GM18502 (cell line): ENCODE measurements around the gene ATXN7L3.

ENCODE experiments used
- ATAC-seq: cut with Tn5 transposase; IDR thresholded peaks from one replicate; pipeline ENCODE4 v1.9.1; 2021; ENCODE audit warnings: mild to moderate bottlenecking; ENCODE audit not compliant: unreplicated experiment, poor library complexity

ATXN7L3 gene

DNA sequence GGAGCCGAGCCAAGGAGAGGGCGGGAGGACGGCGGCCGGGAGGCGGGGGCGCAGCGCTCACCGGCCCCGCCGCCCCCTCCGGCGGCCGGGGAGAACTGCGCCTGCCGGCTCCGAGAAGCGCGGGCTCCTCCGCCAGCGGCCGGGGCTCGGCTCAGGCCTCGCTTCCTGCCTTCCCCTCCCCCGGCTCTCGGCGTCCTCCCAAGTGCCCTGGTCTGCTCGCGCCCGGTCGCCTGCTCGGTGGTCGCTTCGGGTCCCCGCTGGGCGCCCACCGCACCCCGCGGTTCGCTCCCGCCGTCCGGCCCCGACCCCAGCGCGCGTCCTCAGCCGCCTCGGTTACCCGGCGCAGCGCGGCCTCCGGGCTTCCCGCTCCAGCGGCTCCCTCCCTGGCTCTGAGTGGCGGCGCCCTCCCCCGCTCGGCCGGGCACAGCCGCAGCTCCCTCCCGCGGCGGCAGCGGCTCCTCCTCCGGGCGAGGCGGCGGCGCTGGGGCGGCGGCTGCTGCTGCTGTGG lies 19.5 kb upstream of the ATXN7L3 start:
- ATAC-seq, result peak; percentile 32

DNA sequence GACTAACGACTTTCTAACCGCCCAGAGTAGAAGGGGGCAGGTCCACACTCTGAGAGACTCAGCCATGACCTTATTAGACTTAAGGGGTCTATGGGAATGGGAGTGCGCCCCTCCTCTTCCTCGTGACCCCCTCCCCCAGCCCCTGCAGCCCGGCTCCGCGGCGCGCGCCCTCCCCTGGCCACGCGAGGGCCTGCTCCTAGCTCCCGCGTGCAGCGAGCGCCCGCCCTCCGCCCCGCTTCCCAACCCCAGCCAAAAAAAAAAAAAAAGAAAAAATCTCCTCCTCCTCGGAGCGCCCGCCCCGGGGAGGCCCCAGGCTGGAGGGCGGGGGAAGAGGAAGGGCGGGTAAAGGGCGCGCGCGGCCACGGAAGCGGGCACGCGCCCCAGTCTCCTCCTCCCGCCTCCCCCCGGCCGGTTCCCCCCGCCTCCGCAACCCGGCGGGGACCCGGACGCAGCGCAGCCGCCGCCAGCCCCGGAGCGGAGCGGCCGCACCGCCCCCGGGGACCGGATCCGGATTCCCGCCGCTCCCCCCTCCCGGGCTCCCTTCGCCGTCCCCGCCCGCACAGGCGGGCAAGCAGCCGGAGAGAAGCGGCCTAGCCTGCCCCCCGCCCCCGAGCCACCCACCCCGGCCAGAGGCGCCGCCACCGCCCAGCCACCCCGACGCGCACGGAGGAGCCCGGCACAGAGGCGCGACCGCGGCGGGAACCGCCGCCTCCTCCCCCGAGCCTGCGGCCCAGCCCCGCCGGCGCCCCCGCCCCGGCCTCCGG lies 18.8 kb upstream of the ATXN7L3 start:
- peak; percentile 37 for ATAC-seq

DNA sequence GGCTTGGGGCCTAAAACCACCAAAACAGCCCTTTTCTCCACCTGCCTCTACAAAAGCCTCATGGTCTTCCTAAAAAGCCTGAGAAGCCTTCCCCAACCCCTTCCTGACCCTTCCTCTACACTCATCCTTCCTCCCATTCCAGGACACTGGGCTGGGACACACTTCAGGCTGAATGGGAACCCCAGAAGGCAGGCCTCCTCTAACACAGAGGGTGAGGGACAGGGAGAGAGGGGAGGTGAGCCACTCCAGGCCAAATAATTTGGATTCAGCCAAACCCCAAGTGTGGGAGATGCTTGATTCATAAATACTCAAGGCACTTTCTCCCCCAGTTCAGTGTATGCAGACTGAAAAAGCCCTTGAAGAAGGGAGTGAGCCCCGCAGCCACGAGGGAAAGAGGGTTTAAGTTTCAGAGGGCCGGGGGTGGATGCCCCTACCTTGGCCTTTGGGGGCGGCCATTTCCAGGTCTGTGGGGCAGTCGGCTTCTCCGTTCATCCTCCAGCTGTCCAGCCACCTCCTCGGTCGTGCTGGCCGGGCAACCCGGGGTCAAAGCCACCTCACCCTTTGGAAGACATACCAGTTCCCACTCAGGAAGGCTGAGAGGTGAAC lies 18.2 kb upstream of the ATXN7L3 start:
- ATAC-seq, result no peak

DNA sequence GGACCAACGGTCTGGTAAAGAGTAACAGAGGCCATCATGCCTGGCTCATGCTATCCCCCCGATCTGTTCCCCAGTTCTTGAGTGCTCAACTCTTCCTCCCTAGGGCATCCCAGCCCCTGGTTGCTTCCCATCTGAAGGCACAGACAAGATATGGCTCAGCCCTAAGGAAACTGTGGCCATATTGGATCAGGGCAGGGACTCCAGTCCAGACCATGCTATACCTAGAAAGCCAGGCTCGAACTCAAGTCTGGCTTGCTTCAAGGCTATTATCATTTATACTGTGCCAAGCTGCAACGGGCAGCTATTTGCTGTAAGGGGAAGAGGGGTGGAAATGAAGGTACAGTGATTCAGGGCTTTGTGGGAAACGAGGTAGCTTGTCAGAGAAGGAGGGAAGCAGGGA lies 17.0 kb upstream of the ATXN7L3 start:
- no peak for ATAC-seq

DNA sequence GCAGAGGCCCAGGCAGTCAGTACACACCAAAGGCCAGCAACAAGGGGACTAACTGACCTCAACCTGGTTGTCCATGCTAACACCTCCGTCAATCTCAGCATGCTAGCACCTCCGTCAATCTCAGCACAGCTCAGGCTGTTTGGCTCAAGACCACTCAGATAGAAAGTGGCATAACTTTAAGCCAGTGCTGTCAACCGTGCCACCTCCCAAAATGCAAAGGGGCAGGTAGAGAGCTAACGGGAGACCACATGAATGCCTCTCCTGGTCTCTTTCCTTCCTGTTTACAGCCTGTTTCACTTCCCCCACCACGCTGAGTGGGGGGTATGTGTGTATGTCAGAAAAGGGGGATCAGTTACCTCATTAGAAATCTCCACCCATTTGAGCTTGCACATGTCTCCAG lies 16.5 kb upstream of the ATXN7L3 start:
- no peak for ATAC-seq

DNA sequence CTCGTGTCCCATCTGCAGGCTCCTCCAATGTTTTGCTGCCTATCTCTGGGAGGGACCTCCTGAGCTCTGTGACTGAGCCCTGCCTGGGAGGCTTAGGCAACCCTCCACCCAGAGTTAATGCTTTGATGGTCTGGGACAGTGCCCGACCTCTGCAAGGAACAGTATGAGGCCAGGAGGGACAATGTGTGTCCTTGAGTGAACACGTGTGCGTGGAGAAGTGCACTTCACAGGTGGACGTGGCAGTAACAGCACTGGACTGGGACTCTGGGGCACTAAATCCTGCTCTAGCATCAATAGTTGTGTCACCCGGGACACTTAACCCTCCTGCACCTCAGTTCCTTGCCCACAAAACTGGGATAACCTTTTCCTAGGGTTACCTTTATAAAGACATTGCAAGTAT lies 15.2 kb upstream of the ATXN7L3 start:
- no peak for ATAC-seq

DNA sequence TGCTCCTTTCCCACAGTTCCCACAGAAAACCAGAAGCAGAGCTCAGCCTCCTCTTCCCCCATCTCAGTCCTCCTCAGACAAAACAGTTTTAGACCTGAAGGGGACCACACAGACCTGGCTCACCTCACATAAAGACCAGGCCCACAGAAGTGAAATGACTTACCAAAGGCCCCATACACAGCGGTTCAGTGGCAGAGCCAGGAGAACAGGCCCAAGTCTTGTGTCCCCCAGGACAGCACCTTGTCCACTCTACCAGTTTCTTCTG lies 14.5 kb upstream of the ATXN7L3 start:
- no peak for ATAC-seq

DNA sequence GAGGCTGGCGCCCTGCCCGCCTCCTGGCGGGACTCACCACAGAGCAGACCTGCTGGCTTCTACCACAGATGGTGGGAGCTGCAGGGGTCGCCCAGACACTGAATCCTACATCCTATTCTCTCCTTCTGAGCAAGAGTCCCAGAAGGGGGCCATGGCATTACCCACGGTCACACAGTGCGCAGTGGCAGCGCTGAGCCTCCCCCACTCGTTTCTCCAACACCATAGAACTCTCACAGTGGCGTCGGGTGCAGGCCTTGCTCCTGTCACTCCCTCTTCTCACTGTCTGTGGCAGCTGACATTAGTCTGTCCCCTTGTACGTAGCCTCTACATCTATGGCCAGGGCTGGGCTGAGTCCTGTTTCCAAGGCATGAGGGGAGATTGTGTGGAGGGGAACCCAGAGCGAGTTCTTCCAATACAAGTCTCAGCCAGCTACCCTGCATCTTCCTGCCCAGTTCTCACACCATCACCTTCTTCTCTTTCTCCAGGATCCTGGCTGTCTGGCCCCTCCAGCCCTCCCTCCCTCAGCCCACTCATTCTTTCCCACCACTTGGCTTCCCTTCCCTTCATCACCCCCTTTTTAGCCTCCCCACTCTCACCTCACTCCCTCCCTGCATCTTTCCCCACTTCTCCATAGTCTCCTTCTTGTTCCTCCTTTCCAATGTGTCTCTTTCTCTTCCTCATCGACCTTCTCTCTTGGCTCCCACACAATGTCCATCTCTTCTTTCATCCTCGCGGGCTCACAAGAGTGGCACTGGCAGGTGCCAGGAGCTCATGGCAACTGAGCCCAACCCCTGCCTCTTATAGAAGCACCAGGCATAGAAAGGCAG lies 13.9 kb upstream of the ATXN7L3 start:
- ATAC-seq, result no peak

DNA sequence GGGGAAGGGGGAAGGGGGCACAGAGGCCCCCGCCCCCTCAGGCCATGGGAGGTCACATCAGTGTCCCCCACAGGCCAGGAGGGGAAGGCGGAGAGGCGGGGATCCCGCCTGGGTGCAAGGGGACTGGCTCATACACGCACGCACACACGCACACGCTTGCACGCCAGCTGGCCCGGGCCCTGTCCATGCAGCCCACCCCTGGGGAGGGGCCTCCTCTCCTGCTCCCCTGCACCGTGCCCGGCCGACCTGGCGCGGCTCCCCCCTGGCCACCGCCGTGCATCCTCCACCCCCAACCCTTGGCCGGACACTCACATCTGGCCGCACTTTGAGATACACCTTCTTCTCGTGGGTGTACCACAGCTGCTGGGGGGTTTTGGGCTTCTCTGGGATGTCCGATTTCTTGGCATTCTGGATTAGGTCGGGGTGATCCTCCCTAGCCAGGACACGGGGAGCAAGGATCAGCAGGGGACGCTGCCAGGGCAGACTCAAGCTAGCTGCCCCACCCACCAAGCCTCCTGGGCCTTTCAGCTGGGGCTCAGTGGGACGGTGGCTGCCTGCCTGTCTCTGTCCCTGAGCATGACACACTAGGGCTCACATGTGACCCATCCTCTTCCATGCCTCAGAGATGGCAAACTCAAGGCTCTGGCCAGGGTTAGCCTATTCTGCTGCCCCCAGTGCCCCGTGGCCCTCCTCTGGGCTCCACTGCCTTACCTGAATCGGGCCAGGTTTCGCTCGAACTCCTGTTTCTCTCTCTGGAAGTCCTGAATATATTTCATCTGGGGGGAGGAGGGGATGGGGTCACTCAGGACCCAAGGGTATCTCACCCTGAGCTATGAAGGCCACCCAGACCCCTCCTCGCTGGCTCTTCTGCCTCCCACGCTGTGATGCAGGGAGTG lies 13.1 kb upstream of the ATXN7L3 start:
- ATAC-seq, result no peak

DNA sequence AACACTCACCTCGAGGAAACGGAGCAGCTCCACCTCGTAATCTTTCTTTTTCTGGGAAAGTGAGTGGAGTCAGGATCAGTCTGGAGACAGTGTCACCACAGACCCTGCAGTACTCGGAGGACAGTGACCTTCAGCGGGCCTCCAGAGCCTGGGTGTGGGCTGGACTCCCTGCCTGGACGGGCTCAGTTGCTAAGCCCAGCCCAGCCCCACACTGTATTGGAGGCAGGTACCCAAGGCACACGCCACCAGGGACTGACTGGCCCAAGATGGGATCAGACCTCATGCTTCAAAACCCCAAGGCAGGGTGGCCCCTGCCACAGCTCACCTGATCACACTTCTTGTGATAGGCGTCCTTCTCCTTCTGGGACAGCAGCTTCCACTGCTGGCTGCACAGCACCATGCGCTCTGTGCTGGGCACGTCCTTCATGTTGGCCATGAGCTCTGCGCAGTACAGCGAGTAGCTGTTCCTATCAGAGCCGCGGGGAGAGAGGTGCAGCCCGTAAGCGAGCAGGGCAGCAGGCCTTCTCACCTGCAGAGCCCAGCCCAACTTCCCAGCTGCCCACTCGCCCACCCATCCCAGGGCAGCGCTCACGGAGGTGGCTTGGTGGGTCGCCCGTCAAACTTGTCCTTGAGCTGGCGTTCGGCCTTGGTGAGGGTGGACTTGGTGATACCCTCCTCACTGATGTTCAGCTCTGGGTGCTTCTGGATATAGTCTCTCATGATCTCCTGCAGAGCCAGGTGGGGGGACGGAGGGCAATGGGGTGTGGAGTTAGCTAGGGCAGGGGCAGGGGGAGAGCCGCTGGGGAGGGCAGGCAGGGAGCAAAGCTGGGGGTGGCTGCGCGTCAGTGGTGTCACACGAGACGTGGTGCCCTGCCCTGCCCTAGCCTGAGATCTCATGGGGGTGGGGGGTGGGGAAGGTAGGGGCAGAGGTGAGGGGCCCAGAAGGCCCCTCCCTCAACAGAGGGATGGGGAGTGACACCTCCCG lies 11.9 kb upstream of the ATXN7L3 start:
- no peak for ATAC-seq

DNA sequence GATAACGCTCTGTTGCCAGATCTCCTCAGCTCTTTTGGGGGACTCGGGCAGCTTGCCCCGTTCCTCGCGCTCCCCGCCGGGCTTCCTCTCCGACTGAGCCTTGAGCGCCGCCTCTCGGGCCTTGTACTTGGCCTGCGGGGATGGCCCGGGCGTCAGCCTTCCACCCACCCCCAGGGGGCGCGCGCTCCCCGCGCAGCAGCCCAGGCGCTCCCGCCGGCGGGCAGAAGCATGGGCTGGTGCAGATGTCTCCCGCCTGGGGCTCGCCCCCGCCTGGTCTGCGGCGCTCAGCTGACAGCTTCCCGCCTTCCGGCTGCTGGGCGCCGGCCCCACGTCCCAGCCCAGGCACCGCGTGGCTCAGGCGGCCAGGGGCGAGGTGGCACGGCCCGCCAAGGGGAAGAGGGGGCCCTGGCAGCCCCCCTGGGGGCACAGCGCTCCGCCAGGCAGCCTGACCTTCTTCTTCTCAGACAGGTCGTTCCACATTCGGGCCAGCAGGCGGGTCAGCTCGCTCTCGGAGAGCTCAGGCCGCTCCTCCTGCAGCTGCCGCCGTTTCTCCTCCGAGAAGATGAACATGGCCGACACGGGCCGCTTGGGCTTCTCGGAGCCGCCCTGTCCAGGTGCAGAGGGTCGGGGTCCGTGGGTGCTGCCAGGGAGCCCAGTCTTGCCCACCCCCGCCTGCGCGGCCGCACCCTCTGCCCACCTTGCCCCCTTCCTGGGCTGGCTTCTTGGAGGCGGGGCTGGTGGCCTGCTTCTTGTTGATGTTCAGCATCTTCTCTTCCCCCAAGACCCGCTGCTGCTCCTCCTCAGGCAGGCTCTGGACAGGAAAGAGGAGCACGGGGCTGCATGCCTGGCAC lies 10.9 kb upstream of the ATXN7L3 start:
- ATAC-seq, result peak; percentile 69

DNA sequence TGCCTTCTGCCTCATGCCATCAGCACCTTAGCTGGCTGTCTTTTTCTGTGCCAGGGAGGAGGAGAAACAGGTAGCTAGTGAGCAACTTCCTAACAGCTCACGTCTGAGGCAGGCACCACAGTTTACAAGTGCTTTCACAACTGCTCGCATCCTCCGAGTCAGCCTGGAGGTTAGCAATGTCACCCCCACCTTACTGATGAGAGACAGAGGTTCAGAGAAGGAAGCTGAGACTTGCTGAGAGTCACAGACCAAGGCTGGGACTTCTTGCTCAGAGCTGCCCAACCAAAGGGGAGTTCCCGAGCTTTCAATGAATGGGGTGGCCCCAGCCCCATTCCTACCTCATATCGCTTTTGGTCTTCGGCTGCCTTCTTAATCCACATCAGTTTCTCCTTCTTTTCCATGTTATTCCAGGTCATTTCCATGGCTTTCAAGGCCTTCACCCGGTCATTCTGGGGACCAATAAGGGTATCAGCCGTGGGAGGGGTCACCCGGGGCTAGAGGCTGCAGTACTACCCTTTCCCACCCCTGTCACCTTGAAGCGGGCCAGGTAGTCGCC lies 10.2 kb upstream of the ATXN7L3 start:
- no peak for ATAC-seq

DNA sequence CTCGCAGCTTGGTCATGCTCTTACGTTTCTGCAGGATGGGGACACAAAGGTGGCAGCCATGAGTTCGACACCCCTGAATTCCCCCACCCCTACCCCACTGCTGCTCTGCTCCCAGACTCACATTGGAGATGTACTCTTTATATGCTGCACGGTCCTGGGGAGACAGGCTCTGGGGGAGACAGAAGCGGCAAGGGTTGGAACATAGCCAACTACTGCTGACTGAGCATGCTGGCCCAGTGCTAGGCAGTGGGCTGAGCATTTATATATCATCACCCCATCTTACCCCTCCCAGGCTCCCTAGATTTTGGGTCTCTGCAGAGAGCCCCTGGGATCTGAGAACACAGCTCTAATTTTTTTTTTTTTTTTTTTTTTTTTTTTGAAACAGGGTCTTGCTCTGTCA lies 8.1 kb upstream of the ATXN7L3 start:
- no peak for ATAC-seq

DNA sequence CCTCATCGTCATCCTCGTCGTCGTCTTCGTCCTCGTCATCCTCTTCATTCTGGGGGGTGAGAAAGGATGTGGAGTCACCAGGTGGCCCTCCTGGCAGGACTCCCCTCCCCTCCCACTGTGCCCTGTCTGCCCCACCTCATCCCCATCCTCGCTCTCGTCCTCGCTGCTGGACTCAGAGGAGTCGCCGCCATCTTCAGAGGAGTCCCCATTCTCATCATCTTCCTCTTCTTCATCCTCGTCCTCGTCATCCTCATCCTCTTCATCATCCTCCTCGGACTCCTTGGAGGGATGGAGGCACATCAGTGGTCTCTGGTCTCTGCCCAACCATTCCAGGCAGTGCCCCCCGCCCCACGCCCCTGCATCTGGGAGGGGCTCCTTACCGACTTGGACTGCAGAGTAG lies 7.6 kb upstream of the ATXN7L3 start:
- ATAC-seq, result no peak

DNA sequence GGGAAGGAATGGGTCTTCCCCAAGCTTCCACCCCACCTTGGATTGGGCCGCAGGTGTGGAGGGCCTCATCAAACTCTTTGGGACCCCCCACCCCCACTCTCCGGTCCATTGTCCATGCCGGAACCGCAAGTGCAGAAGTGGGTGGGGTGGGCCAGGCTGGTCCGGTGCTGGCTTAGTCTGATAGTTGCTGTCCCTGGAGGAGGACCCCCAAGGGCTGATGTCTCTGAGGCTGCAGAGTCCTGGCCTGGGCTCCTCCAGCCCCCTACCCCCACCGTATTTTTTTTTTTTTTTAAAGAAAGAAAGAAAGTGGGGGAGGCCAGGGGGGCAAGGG lies 7.1 kb upstream of the ATXN7L3 start:
- no peak for ATAC-seq

DNA sequence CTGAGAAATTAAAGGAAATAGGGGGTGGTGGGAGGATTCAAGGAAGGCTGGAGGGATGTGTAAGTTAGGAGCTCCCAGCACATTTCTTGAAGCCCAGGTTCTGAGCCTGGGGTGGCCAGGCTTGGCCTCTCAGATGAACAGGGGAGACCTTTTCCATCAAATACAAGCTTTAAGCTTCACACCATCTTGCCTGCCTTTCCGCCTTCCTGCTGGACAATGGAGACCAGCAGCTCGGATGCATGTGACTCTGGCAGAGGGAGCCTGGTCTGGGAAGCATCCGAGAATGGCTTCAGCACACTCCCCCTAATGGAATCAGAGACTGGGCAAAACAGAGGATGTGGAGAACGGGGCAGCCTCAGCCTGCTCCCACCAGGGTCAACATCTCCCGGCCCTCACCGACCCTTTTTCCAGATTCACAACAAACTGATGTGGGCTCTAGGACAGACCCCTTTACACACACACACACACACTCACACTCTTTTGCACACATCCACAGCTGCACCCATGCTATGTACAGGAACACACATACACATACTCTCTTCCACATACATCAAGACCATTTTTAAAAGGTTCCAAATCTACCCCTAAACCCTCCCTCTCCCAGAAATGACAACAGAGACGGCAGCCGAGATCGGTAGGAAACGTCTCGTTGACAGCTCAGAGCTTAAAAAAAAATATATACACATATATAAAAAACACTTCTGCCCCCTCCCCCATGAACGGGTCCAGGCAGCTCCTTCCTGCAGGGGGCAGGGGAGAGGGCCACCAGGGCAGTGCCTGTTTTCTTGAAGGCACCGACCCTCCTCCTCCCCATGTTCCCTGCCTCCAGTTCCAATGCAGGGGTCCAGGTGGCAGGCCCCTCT lies 6.5 kb upstream of the ATXN7L3 start:
- no peak for ATAC-seq

DNA sequence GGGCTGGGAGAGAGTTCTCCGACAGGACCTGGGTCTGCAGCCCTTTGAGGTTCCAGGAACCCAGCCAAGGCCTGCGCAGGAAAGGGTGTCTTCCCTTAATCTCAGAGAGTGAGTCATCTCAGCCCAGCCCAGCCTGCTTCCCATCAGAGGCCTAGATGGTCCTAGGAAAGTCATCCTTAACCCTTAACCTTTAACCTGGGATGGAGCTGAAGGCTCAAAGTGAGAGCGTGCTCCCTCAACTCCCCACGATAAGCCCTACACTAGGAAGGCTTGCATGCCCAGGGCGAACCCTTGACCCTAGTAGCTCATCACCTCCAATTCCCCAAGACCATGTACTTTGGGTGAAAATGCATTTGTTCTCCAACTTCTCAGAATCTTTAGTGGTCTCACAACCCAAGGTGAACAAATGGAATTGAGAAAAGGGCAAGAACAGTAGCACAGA lies 4.8 kb upstream of the ATXN7L3 start:
- no peak for ATAC-seq
